SH-SY5Y (cell line): ENCODE results near the gene TMEM131.

Experiments used
- GATA2 ChIP-seq: IDR thresholded peaks from 2 replicates; pipeline ENCODE4 v1.6.1; 2011; ENCODE audit warnings: mild to moderate bottlenecking, low read depth, low read length
- GATA3 ChIP-seq: IDR thresholded peaks from 2 replicates; pipeline ENCODE4 v1.6.1; 2011; ENCODE audit warnings: low read depth, mild to moderate bottlenecking, low read length, moderate library complexity

- no peak for TF ChIP-seq GATA3
- no peak for TF ChIP-seq GATA2
These were observed 251.8 kb downstream of the TMEM131 start for GRCh38 chr2:97743913-97744312.
